ENCODE data around the gene CBX6. TPM values are rescaled to one million over a fixed set of nuclear protein-coding genes. Genes with fewer than 3 reads are reported as not detected.
A peak's percentile ranks its signal among the peaks of the same experiment; 100 is the strongest.

CBX6 gene
- total RNA-seq (10 to 100 TPM; 85.0 to 88.0 TPM), polyA plus RNA-seq (10 to 100 TPM in 1 of 2 donors, 1 to 10 TPM in 1; 4.1 to 10.9 TPM)

- no peaks in the 10 kb centered on the region for H3K27me3 Mint-ChIP-seq
- H3K36me3 ChIP-seq (ENCODE audit: insufficient read depth, low read length): peaks cover 17% of the 10 kb centered on the region
- peak; percentile 91 to 96 (median 94) for DNase-seq
- peak within 1 kb of the TSS; percentile 76 for H3K27ac ChIP-seq (ENCODE audit: low read depth, low read length)
- H3K9me3 Mint-ChIP-seq: no peaks in the 10 kb centered on the region
- POLR2A ChIA-PET (ENCODE audit: partially characterized antibody): interaction anchor here (0.6 to 6.2 kb wide), 18 partner anchors 9 to 1034 kb away, joined by 3 to 85 read pairs (median 6); partner anchors contain the start of genes ATF4, CBX7, GTPBP1 and NPTXR
- H3K4me3 ChIP-seq (ENCODE audit: low read length in 2 of 2): peak within 1 kb of the TSS; percentile 71 to 72
- intact Hi-C loops (cut with micrococcal nuclease): loop anchor here (1.0 to 5.0 kb wide), 5 partner anchors 113 to 447 kb away; partner anchors contain the start of genes CBX7, JOSD1 and RPL3
- peak within 1 kb of the TSS; percentile 93 to 96 (median 94) for H3K4me3 Mint-ChIP-seq
- H3K36me3 Mint-ChIP-seq: peaks cover 0 to 28% of the 10 kb centered on the region in 2 donors
- H3K27ac Mint-ChIP-seq: peak within 1 kb of the TSS; percentile 90 to 97 (median 94)
- no peaks in the 10 kb centered on the region for H3K9me3 ChIP-seq (ENCODE audit: control insufficient read depth in 1 of 2, low read length in 2 of 2)
- H3K27me3 ChIP-seq (ENCODE audit: insufficient read depth, low read length): no peaks in the 10 kb centered on the region
- H3K4me1 ChIP-seq (ENCODE audit: insufficient read depth, low read length): peaks cover 53% of the 10 kb centered on the region
- H3K4me1 Mint-ChIP-seq: peaks cover 34 to 62% (median 45%) of the 10 kb centered on the region in 4 donors
- CTCF ChIA-PET (ENCODE audit: partially characterized antibody): interaction anchor here (3.8 to 7.1 kb wide), 4 partner anchors 8 to 132 kb away, joined by 21 to 168 read pairs (median 34); no protein-coding TSS in a partner anchor
These were observed at the start of gene CBX6 for GRCh38 chr22:38872172-38872830. CBX6 (minus strand) TSS chr22:38872216; CDS start chr22:38872190, 26 bp downstream.

GRCh38 chr22:38921806-38922205 is 49.8 kb upstream of the CBX6 start:
- no peaks in the 10 kb centered on the region for H3K36me3 ChIP-seq (ENCODE audit: insufficient read depth, low read length)
- H3K4me1 ChIP-seq (ENCODE audit: insufficient read depth, low read length): no peaks in the 10 kb centered on the region
- no peak overlapping the region for H3K27ac ChIP-seq (ENCODE audit: low read depth, low read length)
- H3K27me3 Mint-ChIP-seq: peaks cover 14 to 18% of the 10 kb centered on the region in 2 donors
- DNase-seq: no peak
- H3K4me3 ChIP-seq (ENCODE audit: low read length in 2 of 2): no peak overlapping the region
- no peaks in the 10 kb centered on the region for H3K9me3 ChIP-seq (ENCODE audit: control insufficient read depth in 1 of 2, low read length in 2 of 2)
- no peak overlapping the region for H3K4me3 Mint-ChIP-seq
- intact Hi-C loops (cut with micrococcal nuclease): no loop called here
- H3K4me1 Mint-ChIP-seq: no peaks in the 10 kb centered on the region
- POLR2A ChIA-PET (ENCODE audit: partially characterized antibody): interaction anchor here (1.2 kb wide), 1 partner anchor 51 kb away, joined by 3 read pairs; no protein-coding TSS in a partner anchor
- no peaks in the 10 kb centered on the region for H3K9me3 Mint-ChIP-seq
- no peaks in the 10 kb centered on the region for H3K27me3 ChIP-seq (ENCODE audit: insufficient read depth, low read length)
- CTCF ChIA-PET (ENCODE audit: partially characterized antibody): interaction anchor here (1.8 to 4.8 kb wide), 2 partner anchors 9 to 52 kb away, joined by 6 to 21 read pairs; no protein-coding TSS in a partner anchor
- H3K36me3 Mint-ChIP-seq: no peaks in the 10 kb centered on the region
- H3K27ac Mint-ChIP-seq: no peak overlapping the region

- no peaks in the 10 kb centered on the region for H3K4me1 Mint-ChIP-seq
- H3K36me3 Mint-ChIP-seq: no peaks in the 10 kb centered on the region
- Histone ChIP-seq H3K27ac (ENCODE audit: low read depth, low read length) (no peak overlapping the region), H3K27me3 (ENCODE audit: insufficient read depth, low read length) (no peaks in the 10 kb centered on the region), H3K4me3 (ENCODE audit: low read length in 2 of 2) (no peak overlapping the region), H3K9me3 (ENCODE audit: control insufficient read depth in 1 of 2, low read length in 2 of 2) (no peaks in the 10 kb centered on the region), H3K4me1 (ENCODE audit: insufficient read depth, low read length) (no peaks in the 10 kb centered on the region), H3K36me3 (ENCODE audit: insufficient read depth, low read length) (no peaks in the 10 kb centered on the region)
- no peak overlapping the region for H3K27ac Mint-ChIP-seq
- H3K9me3 Mint-ChIP-seq: no peaks in the 10 kb centered on the region
- POLR2A ChIA-PET (ENCODE audit: partially characterized antibody): interaction anchor here (1.2 kb wide), 1 partner anchor 50 kb away, joined by 3 read pairs; no protein-coding TSS in a partner anchor
- no peak overlapping the region for H3K4me3 Mint-ChIP-seq
- peaks cover 14 to 17% of the 10 kb centered on the region in 2 donors for H3K27me3 Mint-ChIP-seq
- intact Hi-C loops (cut with micrococcal nuclease): no loop called here
- DNase-seq: no peak
- CTCF ChIA-PET (ENCODE audit: partially characterized antibody): interaction anchor here (1.8 to 4.8 kb wide), 2 partner anchors 10 to 51 kb away, joined by 6 to 21 read pairs; no protein-coding TSS in a partner anchor
These were observed 49.1 kb upstream of the CBX6 start for GRCh38 chr22:38921120-38921519.

GRCh38 chr22:38919631-38920190 is 47.7 kb upstream of the CBX6 start:
- H3K27me3 ChIP-seq (ENCODE audit: insufficient read depth, low read length): no peaks in the 10 kb centered on the region
- H3K4me1 ChIP-seq (ENCODE audit: insufficient read depth, low read length): no peaks in the 10 kb centered on the region
- Mint-ChIP-seq H3K9me3 (no peaks in the 10 kb centered on the region), H3K36me3 (no peaks in the 10 kb centered on the region), H3K27ac (no peak overlapping the region), H3K4me1 (no peaks in the 10 kb centered on the region), H3K4me3 (no peak overlapping the region), H3K27me3 (peaks cover 11 to 12% of the 10 kb centered on the region in 2 donors)
- H3K9me3 ChIP-seq (ENCODE audit: control insufficient read depth in 1 of 2, low read length in 2 of 2): no peaks in the 10 kb centered on the region
- H3K27ac ChIP-seq (ENCODE audit: low read depth, low read length): no peak overlapping the region
- DNase-seq: no peak
- no peak overlapping the region for H3K4me3 ChIP-seq (ENCODE audit: low read length in 2 of 2)
- H3K36me3 ChIP-seq (ENCODE audit: insufficient read depth, low read length): no peaks in the 10 kb centered on the region
- intact Hi-C loops (cut with micrococcal nuclease): no loop called here
- CTCF ChIA-PET (ENCODE audit: partially characterized antibody): interaction anchor here (4.8 kb wide), 1 partner anchor 49 kb away, joined by 21 read pairs; no protein-coding TSS in a partner anchor
- POLR2A ChIA-PET (ENCODE audit: partially characterized antibody): no interaction called here

GRCh38 chr22:38911434-38911833 is 39.4 kb upstream of the CBX6 start:
- Mint-ChIP-seq H3K4me1 (no peaks in the 10 kb centered on the region), H3K27me3 (peaks cover 9 to 15% of the 10 kb centered on the region in 2 donors), H3K9me3 (no peaks in the 10 kb centered on the region), H3K36me3 (no peaks in the 10 kb centered on the region), H3K27ac (no peak overlapping the region), H3K4me3 (no peak overlapping the region)
- Histone ChIP-seq H3K4me3 (ENCODE audit: low read length in 2 of 2) (no peak overlapping the region), H3K27ac (ENCODE audit: low read depth, low read length) (no peak overlapping the region), H3K9me3 (ENCODE audit: control insufficient read depth in 1 of 2, low read length in 2 of 2) (no peaks in the 10 kb centered on the region), H3K4me1 (ENCODE audit: insufficient read depth, low read length) (no peaks in the 10 kb centered on the region), H3K36me3 (ENCODE audit: insufficient read depth, low read length) (no peaks in the 10 kb centered on the region), H3K27me3 (ENCODE audit: insufficient read depth, low read length) (no peaks in the 10 kb centered on the region)
- POLR2A ChIA-PET (ENCODE audit: partially characterized antibody): interaction anchor here (0.6 kb wide), 1 partner anchor 97 kb away, joined by 4 read pairs; no protein-coding TSS in a partner anchor
- CTCF ChIA-PET (ENCODE audit: partially characterized antibody): no interaction called here
- no peak for DNase-seq
- intact Hi-C loops (cut with micrococcal nuclease): no loop called here

GRCh38 chr22:38907767-38908166 is 35.8 kb upstream of the CBX6 start:
- peaks cover 0 to 3% (median 1%) of the 10 kb centered on the region in 8 donors for H3K9me3 Mint-ChIP-seq
- no peak for DNase-seq
- intact Hi-C loops (cut with micrococcal nuclease): no loop called here
- H3K36me3 Mint-ChIP-seq: no peaks in the 10 kb centered on the region
- H3K4me1 Mint-ChIP-seq: no peaks in the 10 kb centered on the region
- H3K9me3 ChIP-seq (ENCODE audit: control insufficient read depth in 1 of 2, low read length in 2 of 2): no peaks in the 10 kb centered on the region
- peaks cover 9 to 15% of the 10 kb centered on the region in 2 donors for H3K27me3 Mint-ChIP-seq
- H3K27ac ChIP-seq (ENCODE audit: low read depth, low read length): no peak overlapping the region
- H3K4me1 ChIP-seq (ENCODE audit: insufficient read depth, low read length): no peaks in the 10 kb centered on the region
- CTCF ChIA-PET (ENCODE audit: partially characterized antibody): no interaction called here
- no peak overlapping the region for H3K4me3 ChIP-seq (ENCODE audit: low read length in 2 of 2)
- no peaks in the 10 kb centered on the region for H3K36me3 ChIP-seq (ENCODE audit: insufficient read depth, low read length)
- POLR2A ChIA-PET (ENCODE audit: partially characterized antibody): no interaction called here
- no peaks in the 10 kb centered on the region for H3K27me3 ChIP-seq (ENCODE audit: insufficient read depth, low read length)
- no peak overlapping the region for H3K4me3 Mint-ChIP-seq
- H3K27ac Mint-ChIP-seq: no peak overlapping the region

- peaks cover 0 to 10% (median 2%) of the 10 kb centered on the region in 4 donors for H3K4me1 Mint-ChIP-seq
- Histone ChIP-seq H3K27ac (ENCODE audit: low read depth, low read length) (no peak overlapping the region), H3K36me3 (ENCODE audit: insufficient read depth, low read length) (no peaks in the 10 kb centered on the region), H3K9me3 (ENCODE audit: control insufficient read depth in 1 of 2, low read length in 2 of 2) (no peaks in the 10 kb centered on the region), H3K4me3 (ENCODE audit: low read length in 2 of 2) (no peak overlapping the region), H3K27me3 (ENCODE audit: insufficient read depth, low read length) (no peaks in the 10 kb centered on the region), H3K4me1 (ENCODE audit: insufficient read depth, low read length) (peaks cover 4% of the 10 kb centered on the region)
- ChIA-PET POLR2A (ENCODE audit: partially characterized antibody) (no interaction called here), CTCF (ENCODE audit: partially characterized antibody) (interaction anchor here (0.6 to 1.5 kb wide), 2 partner anchors 253 to 264 kb away, joined by 3 to 5 read pairs; no protein-coding TSS in a partner anchor)
- no peak overlapping the region for H3K4me3 Mint-ChIP-seq
- intact Hi-C loops (cut with micrococcal nuclease): no loop called here
- no peaks in the 10 kb centered on the region for H3K36me3 Mint-ChIP-seq
- no peak overlapping the region for H3K27ac Mint-ChIP-seq
- peaks cover 5 to 17% of the 10 kb centered on the region in 2 donors for H3K27me3 Mint-ChIP-seq
- H3K9me3 Mint-ChIP-seq: peaks cover 0 to 3% (median 1%) of the 10 kb centered on the region in 8 donors
- no peak for DNase-seq
These were observed 34.0 kb upstream of the CBX6 start for GRCh38 chr22:38906052-38906451.

All from CD4-positive, alpha-beta memory T cell (primary cell).